GM12864 (cell line): ENCODE results near the gene MAGEA6.
"Not testable (repeated sequence)": the region's sequence is repeated elsewhere in the genome, so short reads cannot be mapped to it uniquely, and the experiment has no call there.

Experiments used
- DNase-seq: peaks from one replicate; pipeline ENCODE4 v3.0.0-alpha.2; 2011; ENCODE audit warnings: low read depth
- H3K4me3 ChIP-seq: 2 replicates; pipeline ENCODE4 v1.5.1; 2011; ENCODE audit warnings: mild to moderate bottlenecking, low read depth, low read length, control low read depth
- CTCF ChIP-seq: IDR thresholded peaks from 2 replicates; pipeline ENCODE4 v1.5.1; 2011; ENCODE audit warnings: low read depth, mild to moderate bottlenecking, moderate library complexity, low read length, control low read depth, inconsistent platforms; ENCODE audit errors: missing control alignments

MAGEA6 gene

GRCh38 chrX:152806035-152806434 is 36.5 kb upstream of the MAGEA6 start:
- H3K4me3 ChIP-seq = no peak overlapping the region
- DNase-seq = no peak
- TF ChIP-seq CTCF = no peak

GRCh38 chrX:152798945-152799344 is 29.5 kb upstream of the MAGEA6 start:
- no peak for DNase-seq
- H3K4me3 ChIP-seq = no peak overlapping the region
- TF ChIP-seq CTCF = no peak

GRCh38 chrX:152787062-152787461 is 17.6 kb upstream of the MAGEA6 start:
- not testable (repeated sequence) for H3K4me3 ChIP-seq, DNase-seq

GRCh38 chrX:152766562-152766961 is 2.9 kb downstream of the MAGEA6 start:
- DNase-seq = not testable (repeated sequence)

GRCh38 chrX:152761582-152761981 is 7.9 kb downstream of the MAGEA6 start:
- H3K4me3 ChIP-seq, DNase-seq: not testable (repeated sequence)

More at GRCh38 chrX:152766562-152766961, 2.9 kb downstream of the MAGEA6 start:
- H3K4me3 ChIP-seq = not testable (repeated sequence)

- DNase-seq, H3K4me3 ChIP-seq: not testable (repeated sequence)
Measured at GRCh38 chrX:152759544-152759943, 9.9 kb downstream of the MAGEA6 start.

- not testable (repeated sequence) for DNase-seq, H3K4me3 ChIP-seq
Measured at GRCh38 chrX:152758918-152759317, 10.6 kb downstream of the MAGEA6 start, which contains the start of gene CSAG3. TSS of gene CSAG3 (plus strand) at chrX:152759218.

- DNase-seq, H3K4me3 ChIP-seq: not testable (repeated sequence)
Measured at GRCh38 chrX:152754871-152755270, 14.6 kb downstream of the MAGEA6 start.

GRCh38 chrX:152753686-152754650 is 15.5 kb downstream of the MAGEA6 start, which contains the start of gene MAGEA2:
TSS of gene MAGEA2 (minus strand) at chrX:152753842. CDS start at chrX:152751363, 2,479 bp downstream.
- not testable (repeated sequence) for DNase-seq, H3K4me3 ChIP-seq

GRCh38 chrX:152738560-152738959 is 30.9 kb downstream of the MAGEA6 start:
- no peak for TF ChIP-seq CTCF
- H3K4me3 ChIP-seq = no peak overlapping the region
- no peak for DNase-seq

- DNase-seq, H3K4me3 ChIP-seq: not testable (repeated sequence)
Measured at GRCh38 chrX:152736528-152736927, 33.0 kb downstream of the MAGEA6 start.
